HG02610 (cell line): ENCODE results near the gene CPNE2.
"Not testable (repeated sequence)": the region's sequence is repeated elsewhere in the genome, so short reads cannot be mapped to it uniquely, and the experiment has no call there.

ENCODE experiments used
- ATAC-seq: cut with Tn5 transposase; IDR thresholded peaks from one replicate; pipeline ENCODE4 v1.9.1; 2021; ENCODE audit warnings: mild to moderate bottlenecking, moderate library complexity; ENCODE audit not compliant: unreplicated experiment

Gene CPNE2

DNA sequence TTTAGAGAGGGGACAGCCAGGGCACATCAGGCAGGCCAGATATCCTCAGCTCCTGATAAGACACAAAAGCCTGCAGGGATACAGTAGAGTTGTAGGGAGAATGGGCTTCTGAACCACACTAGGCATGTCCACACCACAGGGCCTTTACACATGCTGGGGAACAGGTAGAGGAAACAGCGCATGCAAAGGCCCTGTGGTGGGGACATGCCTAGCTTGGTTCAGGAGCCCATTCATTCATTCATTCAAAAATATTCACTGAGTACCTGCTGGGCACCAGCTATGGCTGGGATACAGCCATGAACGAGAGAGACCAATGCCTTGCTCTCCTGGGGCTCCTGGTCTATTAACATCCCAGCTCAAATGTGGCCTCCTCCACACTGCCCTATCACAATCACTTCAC is 4.4 kb downstream of the CPNE2 start:
- no peak for ATAC-seq

DNA sequence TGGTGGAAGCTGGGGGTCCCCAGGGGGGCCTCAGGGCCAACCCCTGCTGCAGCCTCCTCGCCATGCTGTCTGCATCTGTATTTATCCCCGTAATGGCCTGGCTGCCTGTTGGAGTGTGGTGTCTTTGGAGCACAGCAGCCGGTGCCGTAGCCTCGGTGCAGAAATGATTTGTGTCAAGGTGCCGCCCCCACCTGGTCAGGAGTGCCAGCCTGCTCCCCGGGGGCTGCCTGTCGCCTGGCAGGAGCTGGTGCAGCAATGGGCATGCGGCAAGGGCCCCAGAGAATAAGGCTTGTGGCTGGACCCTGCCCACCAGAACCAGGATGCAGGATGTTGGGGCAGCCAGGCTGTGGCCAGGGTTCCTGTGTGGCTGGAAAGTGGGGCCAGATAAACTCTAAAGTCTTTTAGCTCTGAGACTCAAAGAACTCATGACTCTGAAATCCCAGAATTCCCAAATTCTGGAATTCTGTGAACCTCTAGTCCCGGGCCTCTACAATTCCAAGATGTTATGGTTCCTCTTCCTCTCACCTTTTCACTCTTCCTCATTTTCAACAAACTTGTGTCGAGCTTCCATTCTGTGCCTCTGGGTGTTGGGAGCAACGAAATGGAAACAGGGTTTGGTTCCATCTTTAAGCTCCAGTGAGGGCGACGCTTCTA is 5.9 kb downstream of the CPNE2 start:
- ATAC-seq: no peak

DNA sequence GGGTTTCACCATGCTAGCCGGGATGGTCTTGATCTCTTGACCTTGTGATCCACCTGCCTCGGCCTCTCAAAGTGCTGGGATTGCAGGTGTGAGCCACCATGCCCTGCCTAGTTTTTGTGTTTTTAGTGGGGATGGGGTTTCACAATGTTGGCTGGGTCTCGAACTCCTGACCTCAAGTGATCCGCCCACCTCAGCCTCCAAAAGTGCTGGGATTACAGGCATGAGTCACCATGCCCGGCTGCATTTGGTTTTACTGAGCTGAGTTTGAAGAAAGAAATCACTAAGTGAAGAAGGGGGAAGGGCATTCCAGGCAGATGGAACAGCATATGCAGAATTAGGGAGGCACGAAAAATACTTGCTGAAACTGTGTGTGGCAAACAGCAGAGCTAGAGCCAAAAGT is 7.6 kb downstream of the CPNE2 start:
- not testable (repeated sequence) for ATAC-seq

GRCh38 chr16:57100445-57100844 is 8.1 kb downstream of the CPNE2 start:
- no peak for ATAC-seq

GRCh38 chr16:57102888-57103851 is 10.8 kb downstream of the CPNE2 start:
- no peak for ATAC-seq

- no peak for ATAC-seq
Measured at GRCh38 chr16:57104706-57105105, 12.3 kb downstream of the CPNE2 start.

GRCh38 chr16:57105184-57105583 is 12.8 kb downstream of the CPNE2 start:
- ATAC-seq: no peak

- no peak for ATAC-seq
Measured at GRCh38 chr16:57106767-57107166, 14.4 kb downstream of the CPNE2 start.

DNA sequence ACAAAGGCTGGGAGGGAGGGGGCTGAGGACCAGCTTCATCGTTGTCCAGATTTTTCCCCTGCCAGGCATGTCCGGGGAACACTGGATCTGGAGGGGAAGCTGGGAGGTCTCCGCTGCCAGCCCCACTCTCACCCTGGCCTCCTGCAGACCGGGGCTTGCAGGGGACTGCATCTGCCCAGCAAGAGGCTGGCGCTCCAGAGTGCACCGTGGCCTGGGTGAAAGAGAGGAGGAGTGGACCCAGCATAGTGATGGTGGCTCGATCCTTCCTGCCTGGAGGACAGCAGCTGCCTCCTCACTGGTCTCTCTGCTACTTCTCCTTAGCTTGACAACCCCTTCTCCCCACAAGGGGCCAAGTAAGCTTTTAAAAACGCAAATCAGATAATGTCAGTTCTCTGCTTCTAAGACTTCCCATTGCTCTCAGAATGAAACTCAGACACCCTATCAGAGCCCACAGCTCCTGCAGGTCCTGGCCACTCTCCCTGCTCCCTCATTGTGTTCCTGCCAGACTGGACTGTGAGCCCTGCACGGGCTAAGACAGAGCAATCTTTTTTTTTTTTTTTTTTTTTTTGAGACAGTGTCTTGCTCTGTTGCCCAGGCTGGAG is 15.0 kb downstream of the CPNE2 start:
- no peak for ATAC-seq

GRCh38 chr16:57108432-57108831 is 16.0 kb downstream of the CPNE2 start:
- no peak for ATAC-seq

GRCh38 chr16:57109259-57110105 is 17.1 kb downstream of the CPNE2 start:
- not testable (repeated sequence) for ATAC-seq

DNA sequence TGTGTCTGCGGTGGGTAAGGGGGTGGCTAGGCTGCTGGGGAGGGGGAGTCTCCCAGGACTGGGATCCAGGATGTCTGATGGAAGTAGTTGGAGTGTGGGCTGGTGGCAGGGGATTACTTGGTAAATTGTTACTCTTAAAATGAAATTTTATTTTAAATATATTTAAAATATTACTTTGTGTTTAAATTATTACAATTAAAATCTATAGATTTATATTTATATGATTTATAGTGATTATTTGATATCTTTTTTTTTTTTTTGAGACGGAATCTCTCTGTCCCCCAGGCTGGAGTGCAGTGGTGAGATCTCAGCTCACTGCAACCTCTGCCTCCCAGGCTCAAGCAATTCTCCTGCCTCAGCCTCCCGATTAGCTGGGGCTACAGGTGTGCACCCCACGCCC is 18.6 kb downstream of the CPNE2 start:
- ATAC-seq: no peak

DNA sequence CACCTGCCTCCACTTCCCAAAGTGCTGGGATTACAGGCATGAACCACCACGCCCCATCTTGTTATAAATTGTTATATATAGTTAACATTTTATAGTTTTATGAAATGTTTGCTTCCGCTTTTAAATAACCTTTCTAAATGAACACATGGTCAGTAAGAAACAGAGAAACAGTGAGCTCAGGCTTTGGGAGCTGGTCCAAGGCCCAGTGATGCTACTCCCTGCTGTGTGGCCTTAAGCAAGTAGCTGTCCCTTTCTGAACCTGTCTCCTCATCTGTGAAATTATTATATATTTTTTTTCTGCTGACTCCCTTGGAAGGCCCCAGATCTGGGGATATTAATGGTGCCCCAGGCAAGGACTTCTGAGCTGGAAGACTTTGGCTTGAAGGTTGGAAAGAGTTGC is 19.0 kb downstream of the CPNE2 start:
- no peak for ATAC-seq

DNA sequence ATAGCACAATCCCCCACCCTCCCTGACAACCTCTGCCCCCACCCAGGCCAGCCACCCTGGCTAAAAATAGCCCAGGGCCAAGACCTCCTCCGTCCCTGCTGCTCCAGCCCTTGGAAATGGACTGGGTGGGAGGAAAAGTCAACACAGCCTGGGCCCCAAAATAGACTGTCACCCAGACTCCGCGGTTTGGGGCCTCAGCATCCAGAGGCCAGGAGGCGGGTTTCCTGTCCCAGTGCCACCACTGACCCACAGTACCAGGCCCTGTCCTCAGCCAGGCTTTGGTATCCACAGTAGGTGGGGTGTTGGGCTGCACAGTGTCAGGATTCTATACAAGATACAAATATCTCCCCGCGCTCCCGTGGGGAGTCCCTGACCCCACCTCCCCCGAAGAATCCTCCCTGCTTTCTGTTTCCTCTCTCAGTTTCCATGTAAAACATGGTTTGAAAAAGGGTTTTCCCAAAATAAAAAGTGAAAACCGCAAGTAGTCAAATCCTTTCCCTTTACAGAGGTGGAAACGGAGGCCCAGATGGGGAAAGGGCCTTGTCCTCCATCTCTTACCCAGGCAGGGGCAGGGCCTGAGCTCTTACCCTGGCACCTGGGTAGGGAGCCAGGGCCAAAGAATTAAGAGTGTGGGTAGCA is 20.1 kb downstream of the CPNE2 start:
- no peak for ATAC-seq

GRCh38 chr16:57113042-57113453 is 20.7 kb downstream of the CPNE2 start:
- no peak for ATAC-seq

DNA sequence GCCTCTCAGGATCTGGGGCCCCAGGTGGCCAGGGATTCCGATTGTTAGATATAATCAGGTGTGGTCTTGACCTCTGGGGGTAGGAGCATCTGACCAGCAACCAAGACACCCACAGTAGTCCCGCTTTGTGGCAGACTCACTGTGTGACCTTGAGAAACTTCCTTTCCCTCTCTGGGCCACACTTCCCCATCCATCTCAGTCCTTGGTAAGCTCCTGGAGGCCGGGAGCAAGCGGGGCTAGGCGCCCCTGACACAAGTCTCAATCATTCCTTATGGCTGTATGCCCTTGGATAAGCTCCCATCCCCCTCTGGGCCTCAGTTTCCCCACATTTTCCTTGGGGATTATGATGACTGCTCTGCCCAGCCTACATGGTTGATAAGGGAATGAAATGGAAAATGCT is 21.3 kb downstream of the CPNE2 start:
- ATAC-seq: no peak

- ATAC-seq: no peak
Measured at GRCh38 chr16:57115168-57115513, 22.8 kb downstream of the CPNE2 start.

GRCh38 chr16:57115514-57116182 is 23.3 kb downstream of the CPNE2 start:
- ATAC-seq: no peak

- ATAC-seq: no peak
Measured at GRCh38 chr16:57118461-57119084, 26.2 kb downstream of the CPNE2 start.
